Subcutaneous abdominal adipose tissue (tissue), 5 donors: Measurements from ENCODE around the gene ZNF286A.
"Not testable (repeated sequence)": the region's sequence is repeated elsewhere in the genome, so short reads cannot be mapped to it uniquely, and the experiment has no call there.

Experiments used
- H3K27ac ChIP-seq: one replicate; pipeline ENCODE4 v1.7.0; 2013; ENCODE audit warnings: low read depth, mild to moderate bottlenecking, inconsistent platforms, low read length, moderate library complexity
- H3K27me3 ChIP-seq, 5 donors: one replicate each; pipeline ENCODE4 v1.7.0; 2013; ENCODE audit warnings: low read length in 5 of 5, inconsistent platforms in 1 of 5; ENCODE audit not compliant: control insufficient read depth in 5 of 5, insufficient read depth in 4 of 5
- H3K36me3 ChIP-seq, 5 donors: one replicate each; pipeline ENCODE4 v1.7.0; 2013; ENCODE audit warnings: low read length in 5 of 5; ENCODE audit not compliant: control insufficient read depth in 5 of 5, insufficient read depth in 5 of 5
- H3K4me1 ChIP-seq, 5 donors: one replicate each; pipeline ENCODE4 v1.7.0; 2013; ENCODE audit warnings: low read length in 5 of 5, mild to moderate bottlenecking in 3 of 5, moderate library complexity in 1 of 5; ENCODE audit not compliant: control insufficient read depth in 5 of 5, insufficient read depth in 5 of 5
- H3K4me3 ChIP-seq, 5 donors: one replicate each; pipeline ENCODE4 v1.7.0; 2013; ENCODE audit warnings: low read length in 5 of 5, low read depth in 1 of 5
- H3K9ac ChIP-seq, 5 donors: one replicate each; pipeline ENCODE4 v1.7.0; 2013; ENCODE audit warnings: low read length in 5 of 5, mild to moderate bottlenecking in 4 of 5, moderate library complexity in 3 of 5
- H3K9me3 ChIP-seq, 5 donors: one replicate each; pipeline ENCODE4 v1.7.0; 2013; ENCODE audit warnings: low read length in 5 of 5; ENCODE audit not compliant: control insufficient read depth in 5 of 5
- donor health status: healthy.
- donor health status: healthy.
- donor health status: healthy.
- donor health status: healthy.
- donor health status: healthy.

Gene ZNF286A

DNA sequence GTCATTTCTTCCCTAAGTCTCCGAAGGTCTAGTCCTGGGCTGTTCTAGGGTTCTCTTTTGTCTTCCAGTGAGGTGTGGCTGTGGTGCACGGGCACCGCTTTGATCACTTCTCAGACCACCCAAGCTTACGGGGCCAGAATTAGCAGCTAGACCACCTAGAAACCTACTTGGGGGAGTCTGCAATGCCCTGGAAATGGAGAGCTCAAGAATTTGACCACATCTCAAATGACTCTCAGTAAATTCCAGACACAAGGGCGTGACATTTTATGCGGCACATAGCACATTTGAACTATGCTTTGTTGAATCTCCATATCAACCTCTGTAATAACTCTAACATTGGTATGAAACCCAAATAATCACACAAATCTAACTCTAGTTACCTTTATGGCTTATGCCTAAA is 40.3 kb upstream of the ZNF286A start:
- Histone ChIP-seq H3K27ac (peak overlapping the region; percentile 35), H3K27me3 (no peaks in the 10 kb centered on the region), H3K9me3 (no peaks in the 10 kb centered on the region), H3K4me1 (peaks cover 0 to 34% (median 3%) of the 10 kb centered on the region in 5 donors), H3K36me3 (peaks cover 0 to 4% (median 0%) of the 10 kb centered on the region in 5 donors), H3K9ac (no peak overlapping the region), H3K4me3 (no peak overlapping the region)

DNA sequence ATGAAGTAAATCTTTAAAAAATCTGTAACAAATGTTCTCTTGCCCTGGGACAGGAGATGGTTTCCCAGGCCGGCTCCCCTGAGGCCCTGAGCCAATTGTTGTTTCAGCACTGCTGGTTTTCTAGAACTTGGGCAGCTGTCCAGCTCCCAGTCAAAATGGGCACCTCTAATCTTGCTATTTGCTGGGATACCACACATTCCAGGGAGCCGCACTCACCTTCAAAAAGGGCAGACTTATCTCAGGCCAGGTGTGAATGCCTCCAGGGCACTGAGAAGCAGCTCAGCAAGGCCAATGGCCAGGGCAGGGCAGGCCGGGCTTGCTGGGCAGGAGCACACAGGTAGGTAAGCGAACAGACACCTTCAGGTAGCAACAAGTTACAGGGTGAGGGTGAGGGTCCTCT is 39.9 kb upstream of the ZNF286A start:
- Histone ChIP-seq H3K4me1 (peaks cover 0 to 34% (median 3%) of the 10 kb centered on the region in 5 donors), H3K4me3 (no peak overlapping the region), H3K27ac (peak overlapping the region; percentile 35)

DNA sequence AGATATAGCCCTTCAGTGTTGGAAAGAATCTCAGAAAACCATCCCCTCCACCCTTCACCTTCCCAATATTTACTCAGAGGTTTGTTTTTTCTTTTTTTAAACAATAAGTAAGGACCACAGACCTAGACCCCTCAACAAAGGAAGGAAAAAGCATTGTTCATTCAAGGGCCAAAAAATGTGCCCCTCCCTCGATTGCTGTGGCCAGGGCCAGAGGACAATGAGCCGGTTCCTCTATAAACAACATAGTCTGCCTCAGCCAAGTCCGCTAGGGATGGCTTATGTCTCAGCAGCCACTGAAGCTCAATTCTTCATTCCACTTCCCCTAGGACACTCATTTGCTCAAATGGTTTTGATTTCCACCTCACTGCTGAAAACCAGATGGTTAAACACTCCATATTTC is 39.5 kb upstream of the ZNF286A start:
- Histone ChIP-seq H3K4me1 (peaks cover 0 to 34% (median 3%) of the 10 kb centered on the region in 5 donors), H3K4me3 (peak overlapping the region in 1 of 5 donors; percentile 15), H3K9ac (peak overlapping the region in 1 of 5 donors; percentile 0), H3K27me3 (no peaks in the 10 kb centered on the region), H3K9me3 (no peaks in the 10 kb centered on the region), H3K27ac (peak overlapping the region; percentile 35), H3K36me3 (peaks cover 0 to 4% (median 0%) of the 10 kb centered on the region in 5 donors)

More for the DNA sequence above, 39.9 kb upstream of the ZNF286A start:
- H3K9ac ChIP-seq, result peak overlapping the region in 1 of 5 donors; percentile 0
- no peaks in the 10 kb centered on the region for H3K9me3 ChIP-seq
- H3K27me3 ChIP-seq, result no peaks in the 10 kb centered on the region
- H3K36me3 ChIP-seq, result peaks cover 0 to 4% (median 0%) of the 10 kb centered on the region in 5 donors

DNA sequence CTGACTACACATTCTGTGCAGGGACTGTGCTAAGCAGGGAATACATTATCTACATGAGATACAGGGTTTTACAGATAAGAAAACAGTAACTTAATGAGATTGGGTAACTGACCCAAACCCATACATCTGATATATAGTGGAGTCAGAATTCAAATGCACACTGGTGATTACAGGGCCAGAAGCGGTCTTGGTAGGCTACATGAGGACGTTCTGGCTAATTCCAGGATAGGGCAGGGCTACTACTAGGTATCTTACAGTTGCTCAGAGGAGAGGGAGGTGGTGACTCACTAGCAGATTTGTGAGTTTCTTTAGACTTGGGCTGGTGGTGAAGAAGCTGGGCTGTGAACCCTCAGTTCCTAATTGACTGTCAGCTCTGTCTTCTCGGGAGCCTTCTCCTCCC is 36.9 kb upstream of the ZNF286A start:
- H3K4me1 ChIP-seq, result peaks cover 0 to 25% (median 3%) of the 10 kb centered on the region in 5 donors
- no peak overlapping the region for H3K9ac ChIP-seq
- peaks cover 0 to 4% (median 0%) of the 10 kb centered on the region in 5 donors for H3K36me3 ChIP-seq
- no peak overlapping the region for H3K27ac ChIP-seq
- no peaks in the 10 kb centered on the region for H3K9me3 ChIP-seq
- H3K4me3 ChIP-seq, result no peak overlapping the region
- H3K27me3 ChIP-seq, result no peaks in the 10 kb centered on the region

DNA sequence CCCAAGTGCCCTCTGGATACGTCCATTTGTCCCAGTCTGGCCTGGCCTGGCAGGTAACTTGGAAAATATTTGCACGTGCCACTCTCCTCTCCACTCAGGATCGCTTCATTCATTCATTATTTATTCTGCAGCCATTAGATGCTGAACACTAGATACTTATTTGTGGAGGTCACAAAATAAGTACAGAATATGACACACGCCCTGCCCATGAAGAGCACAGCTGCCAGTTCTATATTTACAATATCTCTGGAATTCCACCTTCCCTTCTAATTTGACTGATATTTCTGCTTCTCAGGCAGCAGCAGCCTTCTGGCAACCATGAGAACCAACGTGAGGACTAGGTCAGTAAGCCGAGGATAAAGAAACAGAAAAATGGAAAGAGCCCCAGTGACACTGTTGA is 36.4 kb upstream of the ZNF286A start:
- H3K9ac ChIP-seq, result no peak overlapping the region
- no peak overlapping the region for H3K27ac ChIP-seq
- no peak overlapping the region for H3K4me3 ChIP-seq
- no peaks in the 10 kb centered on the region for H3K9me3 ChIP-seq
- H3K27me3 ChIP-seq, result no peaks in the 10 kb centered on the region
- H3K36me3 ChIP-seq, result peaks cover 0 to 4% (median 0%) of the 10 kb centered on the region in 5 donors
- peaks cover 0 to 23% (median 3%) of the 10 kb centered on the region in 5 donors for H3K4me1 ChIP-seq

DNA sequence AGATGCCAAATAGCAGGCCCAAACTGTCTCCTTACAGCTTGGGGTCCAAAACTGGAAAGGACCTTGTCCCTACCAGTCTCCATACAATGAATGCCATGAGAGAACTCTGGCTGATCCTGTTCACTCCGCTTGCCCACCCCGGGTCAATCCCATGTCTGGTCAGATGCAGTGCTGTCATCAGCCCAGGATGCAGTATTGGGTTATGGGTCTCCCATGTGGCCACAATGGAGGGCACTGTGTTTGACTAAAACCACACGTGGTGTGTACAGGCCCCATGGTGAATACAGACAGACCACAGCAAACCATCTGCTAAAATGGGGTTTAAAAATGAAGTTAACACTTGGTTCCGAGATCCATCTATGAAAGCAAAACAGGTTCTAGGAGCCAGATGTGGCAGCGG is 35.9 kb upstream of the ZNF286A start:
- Histone ChIP-seq H3K4me3 (no peak overlapping the region), H3K27me3 (no peaks in the 10 kb centered on the region), H3K9ac (no peak overlapping the region), H3K9me3 (no peaks in the 10 kb centered on the region), H3K36me3 (peaks cover 0 to 4% (median 0%) of the 10 kb centered on the region in 5 donors), H3K27ac (no peak overlapping the region), H3K4me1 (peaks cover 0 to 21% (median 3%) of the 10 kb centered on the region in 5 donors)

DNA sequence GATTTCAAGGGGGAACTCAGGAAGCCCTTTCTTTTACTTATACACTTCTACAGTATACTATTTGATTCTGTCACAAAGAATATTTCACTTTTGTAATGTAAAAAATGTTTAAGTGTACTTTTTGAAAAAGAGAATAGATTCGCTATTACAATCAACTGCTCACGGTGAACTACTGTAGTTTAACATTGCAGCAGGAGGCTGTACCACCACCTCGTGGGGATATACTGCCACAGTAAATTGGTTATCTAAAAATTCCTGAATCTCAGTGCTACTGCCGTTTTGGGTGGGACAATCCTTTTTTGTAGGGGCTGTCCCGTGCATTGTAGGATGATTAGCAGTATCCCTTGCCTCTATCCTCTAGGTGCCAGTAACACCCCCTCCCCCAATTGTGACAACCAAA is 30.0 kb upstream of the ZNF286A start:
- not testable (repeated sequence) for H3K9ac ChIP-seq, H3K27me3 ChIP-seq, H3K36me3 ChIP-seq, H3K9me3 ChIP-seq, H3K4me3 ChIP-seq, H3K4me1 ChIP-seq, H3K27ac ChIP-seq

DNA sequence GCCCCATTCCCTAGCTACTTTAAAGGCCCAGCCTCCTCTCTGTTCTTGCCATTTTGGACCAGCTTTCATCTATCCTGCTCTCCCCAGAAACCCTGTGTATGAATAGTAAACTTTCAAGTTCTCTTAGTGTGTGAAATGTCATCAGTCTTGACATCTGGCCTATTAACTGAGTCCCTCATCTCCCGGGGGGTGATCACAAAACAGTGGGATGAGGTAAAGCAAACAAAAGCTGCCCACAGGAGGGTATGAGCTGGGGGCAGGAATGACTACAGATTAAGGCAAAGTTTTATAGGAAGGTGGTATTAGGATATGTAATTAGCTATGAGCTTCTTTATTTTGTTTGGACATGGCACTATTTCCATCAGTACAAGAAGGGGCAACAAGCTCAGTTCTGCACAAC is 24.9 kb upstream of the ZNF286A start:
- H3K4me1 ChIP-seq, H3K9me3 ChIP-seq, H3K27ac ChIP-seq, H3K9ac ChIP-seq, H3K4me3 ChIP-seq, H3K27me3 ChIP-seq, H3K36me3 ChIP-seq: not testable (repeated sequence)

DNA sequence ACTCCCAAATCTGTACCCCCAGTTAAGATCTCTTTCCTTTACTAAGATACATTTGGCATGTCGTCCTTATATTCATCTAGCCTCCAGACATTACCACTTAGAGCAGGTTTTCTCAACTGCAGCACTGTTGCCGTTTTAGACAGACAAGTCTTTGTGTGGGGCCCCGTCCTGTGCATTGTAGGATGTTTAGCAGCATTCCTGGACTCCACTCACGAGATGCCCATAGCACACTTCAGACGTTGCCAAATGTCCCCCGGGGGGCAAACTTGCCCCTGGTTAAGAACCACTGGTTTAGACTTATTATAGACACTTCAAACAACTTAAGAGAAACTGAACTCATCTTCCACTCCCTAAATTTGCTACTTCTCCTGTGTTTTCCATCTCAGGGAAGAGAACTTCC is 23.6 kb upstream of the ZNF286A start:
- not testable (repeated sequence) for H3K27me3 ChIP-seq, H3K4me1 ChIP-seq, H3K9ac ChIP-seq, H3K27ac ChIP-seq, H3K4me3 ChIP-seq, H3K9me3 ChIP-seq, H3K36me3 ChIP-seq

DNA sequence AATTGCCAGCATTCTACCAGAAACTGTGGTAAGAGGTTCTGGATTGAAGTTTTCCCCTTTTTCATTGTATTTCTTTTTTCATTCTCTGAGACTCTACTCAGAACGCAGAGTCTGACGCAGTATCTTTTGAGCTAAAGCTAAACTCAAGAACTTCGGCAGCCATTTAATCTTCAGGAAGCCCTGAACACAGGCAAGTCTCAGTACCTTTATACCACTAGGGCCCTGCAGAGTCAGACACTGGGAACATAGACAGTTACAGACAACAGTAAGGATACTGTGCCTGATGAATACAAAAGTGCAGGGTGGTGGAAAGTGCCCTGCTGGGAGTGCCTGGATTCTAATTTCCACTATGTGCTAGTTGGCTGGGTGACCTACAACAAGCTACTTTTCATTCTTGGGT is 16.4 kb upstream of the ZNF286A start:
- not testable (repeated sequence) for H3K9me3 ChIP-seq, H3K27ac ChIP-seq, H3K36me3 ChIP-seq, H3K27me3 ChIP-seq, H3K4me1 ChIP-seq, H3K9ac ChIP-seq
- H3K4me3 ChIP-seq, result peak overlapping the region in 1 of 5 donors; percentile 74
